Coronary artery (tissue), 2 donors: ENCODE results near the gene EVI5L.
A peak's percentile ranks its signal among the peaks of the same experiment; 100 is the strongest.

Experiments
- DNase-seq: peaks from one replicate; pipeline ENCODE4 v3.0.0-alpha.2; 2017; ENCODE audit warnings: low spot score
- H3K27ac ChIP-seq, 2 donors: fragments of 200-600 bp; sonication (generic); one replicate each; pipeline ENCODE4 v1.5.1; 2016 to 2019
- H3K4me3 ChIP-seq: fragments of 200-600 bp; sonication (generic); 2 replicates; pipeline ENCODE4 v1.5.1; 2016; ENCODE audit warnings: mild to moderate bottlenecking, moderate library complexity
- TF ChIP-seq, protein P1 (sequence below): fragments of 200-600 bp; sonication (generic); IDR thresholded peaks from one replicate; pipeline ENCODE4 v1.5.1; 2019; ENCODE audit warnings: antibody characterized with exemption

The EVI5L gene

GRCh38 chr19:7850000-7850813, 20.2 kb downstream of the EVI5L start:
- DNase-seq: no peak
- TF ChIP-seq, protein P1, sequence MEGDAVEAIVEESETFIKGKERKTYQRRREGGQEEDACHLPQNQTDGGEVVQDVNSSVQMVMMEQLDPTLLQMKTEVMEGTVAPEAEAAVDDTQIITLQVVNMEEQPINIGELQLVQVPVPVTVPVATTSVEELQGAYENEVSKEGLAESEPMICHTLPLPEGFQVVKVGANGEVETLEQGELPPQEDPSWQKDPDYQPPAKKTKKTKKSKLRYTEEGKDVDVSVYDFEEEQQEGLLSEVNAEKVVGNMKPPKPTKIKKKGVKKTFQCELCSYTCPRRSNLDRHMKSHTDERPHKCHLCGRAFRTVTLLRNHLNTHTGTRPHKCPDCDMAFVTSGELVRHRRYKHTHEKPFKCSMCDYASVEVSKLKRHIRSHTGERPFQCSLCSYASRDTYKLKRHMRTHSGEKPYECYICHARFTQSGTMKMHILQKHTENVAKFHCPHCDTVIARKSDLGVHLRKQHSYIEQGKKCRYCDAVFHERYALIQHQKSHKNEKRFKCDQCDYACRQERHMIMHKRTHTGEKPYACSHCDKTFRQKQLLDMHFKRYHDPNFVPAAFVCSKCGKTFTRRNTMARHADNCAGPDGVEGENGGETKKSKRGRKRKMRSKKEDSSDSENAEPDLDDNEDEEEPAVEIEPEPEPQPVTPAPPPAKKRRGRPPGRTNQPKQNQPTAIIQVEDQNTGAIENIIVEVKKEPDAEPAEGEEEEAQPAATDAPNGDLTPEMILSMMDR: no peak
- Histone ChIP-seq H3K27ac (no peak overlapping the region), H3K4me3 (no peak overlapping the region)

DNA sequence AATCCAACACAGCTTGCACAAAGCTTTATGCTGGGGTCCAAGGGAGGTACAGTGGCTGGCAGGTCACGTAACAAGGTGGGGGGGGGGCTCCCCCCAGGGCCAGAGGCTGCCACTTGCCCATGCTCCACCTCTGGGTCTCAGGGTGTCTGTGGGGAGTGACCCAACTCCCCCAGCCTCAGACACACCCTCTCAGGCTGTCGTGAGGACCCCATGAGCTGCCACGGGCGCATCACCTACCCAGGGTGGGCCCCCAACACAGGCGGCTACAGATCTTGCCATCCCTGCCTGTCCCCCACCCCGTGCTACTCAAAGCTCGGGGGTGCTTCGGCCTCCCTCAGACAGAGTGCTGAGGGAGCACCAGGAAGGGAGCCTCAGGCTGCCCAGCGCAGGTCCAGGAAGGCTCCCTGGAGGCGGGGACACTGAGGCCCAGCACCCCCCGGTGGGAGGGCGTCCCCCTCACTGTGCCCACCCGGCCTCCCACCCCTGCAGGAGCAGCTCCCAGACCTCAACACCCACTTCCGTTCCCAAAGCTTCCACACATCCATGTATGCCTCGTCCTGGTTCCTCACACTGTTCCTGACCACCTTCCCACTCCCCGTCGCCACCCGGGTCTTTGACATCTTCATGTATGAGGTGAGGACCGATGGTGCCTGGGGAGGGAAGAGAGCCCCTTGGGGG, 21.1 kb downstream of the EVI5L start:
- DNase-seq: no peak
- TF ChIP-seq, protein P1: no peak
- Histone ChIP-seq H3K27ac (no peak overlapping the region), H3K4me3 (no peak overlapping the region)

- DNase-seq: no peak
- no peak overlapping the region for H3K27ac ChIP-seq
- TF ChIP-seq, protein P1: no peak
- no peak overlapping the region for H3K4me3 ChIP-seq
Observed at GRCh38 chr19:7851623-7852500, 21.8 kb downstream of the EVI5L start.

DNA sequence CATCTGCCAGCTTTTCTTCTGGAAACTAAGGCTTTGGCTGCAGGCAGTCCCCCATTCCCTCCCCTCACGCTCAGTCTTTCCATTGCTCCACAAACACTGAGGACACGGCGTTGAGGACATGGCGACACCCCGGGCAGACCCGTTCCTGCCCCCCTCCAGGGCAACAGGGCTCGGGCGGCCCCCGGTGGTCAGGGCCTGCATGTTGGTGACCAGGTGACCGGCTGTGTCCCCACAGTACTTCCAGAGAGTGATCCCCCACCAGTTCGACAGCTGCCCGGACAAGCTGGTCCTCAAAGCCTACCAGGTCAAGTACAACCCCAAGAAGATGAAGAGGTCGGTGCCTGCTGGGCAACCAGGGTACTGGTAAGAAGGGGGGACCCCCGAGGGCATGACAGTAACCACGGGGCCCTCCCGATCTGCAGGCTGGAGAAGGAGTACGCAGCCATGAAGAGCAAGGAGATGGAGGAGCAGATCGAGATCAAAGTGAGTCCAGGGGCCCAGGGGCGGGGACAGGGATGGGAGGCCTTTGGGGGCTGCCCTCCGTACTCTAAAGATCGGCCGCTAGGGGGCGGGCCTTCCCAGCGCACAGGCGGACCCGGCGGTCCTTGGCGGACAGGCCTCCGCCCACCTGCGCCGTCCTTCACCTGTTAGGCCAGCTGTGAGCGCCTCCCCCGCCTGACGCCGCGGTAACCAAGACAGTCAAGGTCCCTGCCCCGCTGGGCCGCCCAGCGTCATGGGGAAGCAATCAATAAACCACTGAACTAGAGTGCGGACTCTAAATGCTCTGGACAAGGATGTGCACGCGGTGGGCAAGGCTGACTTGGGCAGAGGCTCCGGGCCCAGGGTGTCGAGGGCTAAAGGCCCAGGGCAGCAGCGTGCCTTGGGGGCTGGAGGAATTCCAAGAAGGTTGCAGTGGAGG, 23.1 kb downstream of the EVI5L start:
- DNase-seq: no peak
- Histone ChIP-seq H3K27ac (no peak overlapping the region), H3K4me3 (no peak overlapping the region)
- TF ChIP-seq, protein P1: peak; percentile 86

GRCh38 chr19:7853770-7854128, 23.7 kb downstream of the EVI5L start:
- no peak overlapping the region for H3K27ac ChIP-seq
- no peak for DNase-seq
- TF ChIP-seq, protein P1: no peak
- no peak overlapping the region for H3K4me3 ChIP-seq

DNA sequence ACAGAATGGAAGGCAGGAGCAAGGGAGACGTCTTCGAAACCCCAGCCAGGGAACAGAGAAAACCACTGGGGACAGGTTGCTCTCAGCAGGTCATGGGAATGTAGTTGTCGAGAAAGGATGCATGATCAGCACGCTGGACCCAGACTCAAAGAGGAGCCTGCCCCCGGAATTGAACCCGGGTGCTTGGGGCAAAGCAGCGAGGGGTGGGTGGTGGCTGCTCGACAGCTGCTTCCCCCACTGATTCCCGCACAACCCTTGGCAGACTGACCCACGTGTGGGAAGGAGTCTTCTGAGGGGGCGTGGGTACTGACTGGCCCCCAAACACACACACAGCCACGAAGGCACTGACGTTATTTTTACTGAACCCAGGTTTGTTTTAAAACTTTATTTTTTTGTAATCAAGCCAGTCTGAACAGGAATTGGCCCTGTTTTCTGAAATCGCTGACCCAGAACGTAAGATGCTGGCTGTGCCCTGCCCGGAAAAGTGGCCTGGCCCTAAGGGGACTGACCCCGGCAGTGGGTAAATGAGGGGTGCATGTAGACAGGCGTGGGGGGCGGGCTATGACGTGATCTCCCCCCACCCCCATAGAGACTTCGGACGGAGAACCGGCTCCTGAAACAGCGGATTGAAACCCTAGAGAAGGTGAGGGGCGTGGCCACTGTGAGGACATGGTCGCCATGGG, 25.5 kb downstream of the EVI5L start:
- no peak overlapping the region for H3K4me3 ChIP-seq
- no peak for DNase-seq
- no peak overlapping the region for H3K27ac ChIP-seq
- TF ChIP-seq, protein P1: no peak
